ENCODE measurements around the gene SERBP1.
"Not testable (repeated sequence)": the region's sequence is repeated elsewhere in the genome, so short reads cannot be mapped to it uniquely, and the experiment has no call there.

SERBP1 gene

DNA sequence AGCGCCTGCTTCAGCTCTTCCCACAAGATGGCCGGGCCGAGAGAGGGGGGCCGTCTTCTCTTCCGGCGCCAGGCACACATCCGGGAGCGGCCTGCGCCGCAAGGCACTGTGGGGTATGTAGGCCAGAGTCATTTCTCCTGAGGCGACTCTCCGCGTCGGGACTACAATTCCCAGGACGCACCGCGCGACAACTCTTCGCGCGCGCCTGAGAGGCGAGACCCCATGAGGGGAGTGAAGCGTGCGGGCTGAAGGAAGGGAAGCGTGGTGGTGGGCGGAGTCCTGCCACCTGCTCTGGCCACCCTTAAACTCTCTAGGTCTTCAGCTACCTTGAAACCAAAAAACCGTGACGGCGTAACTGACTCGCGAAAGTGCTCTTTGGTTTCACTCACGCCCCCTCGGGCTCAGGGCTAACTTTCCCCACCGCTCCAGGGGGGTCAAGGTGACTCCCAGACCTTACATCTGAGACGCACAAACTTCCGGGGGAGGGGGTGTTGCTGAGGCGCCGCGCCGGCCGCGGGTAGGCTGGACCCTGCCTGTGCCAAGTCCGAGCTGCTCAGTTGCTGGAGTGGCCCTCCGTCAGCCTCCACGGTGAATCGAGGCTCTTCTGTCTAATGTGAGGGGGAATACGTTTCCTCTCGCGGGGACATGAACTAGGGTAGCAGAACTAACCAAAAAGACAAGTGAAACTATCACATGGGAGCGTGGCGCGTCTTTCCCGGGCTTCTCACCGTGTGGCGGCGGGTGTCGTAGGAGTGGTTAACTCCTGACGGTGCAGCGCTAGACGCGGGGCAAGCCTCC lies at the start of gene SERBP1:
Gene SERBP1, minus strand, starts transcription at position 45 of the 798 bp plus-strand sequence. CDS start 102 bp downstream, outside the sequence.
- DNase-seq: peak; percentile 91

- no peak for DNase-seq
Measured at GRCh38 chr1:67479146-67479891, 49.1 kb upstream of the SERBP1 start.

DNA sequence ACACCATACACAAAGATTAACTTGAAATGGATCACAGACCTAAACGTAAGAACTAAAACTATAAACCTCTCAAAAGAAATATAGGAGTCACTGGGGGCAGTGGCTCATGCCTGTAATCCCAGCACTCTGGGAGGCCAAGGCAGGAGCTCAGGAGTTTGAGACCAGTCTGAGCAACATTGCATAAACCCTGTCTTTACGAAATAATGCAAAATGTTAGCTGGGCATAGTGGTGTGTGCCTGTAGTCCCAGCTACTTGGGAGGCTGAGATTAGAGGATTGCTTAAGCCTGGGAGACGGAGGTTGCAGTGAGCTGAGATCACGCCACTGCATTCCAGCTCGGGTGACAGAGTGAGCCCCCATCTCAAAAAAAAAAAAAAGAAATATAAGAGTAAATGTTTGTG lies 46.7 kb upstream of the SERBP1 start:
- DNase-seq: no peak

DNA sequence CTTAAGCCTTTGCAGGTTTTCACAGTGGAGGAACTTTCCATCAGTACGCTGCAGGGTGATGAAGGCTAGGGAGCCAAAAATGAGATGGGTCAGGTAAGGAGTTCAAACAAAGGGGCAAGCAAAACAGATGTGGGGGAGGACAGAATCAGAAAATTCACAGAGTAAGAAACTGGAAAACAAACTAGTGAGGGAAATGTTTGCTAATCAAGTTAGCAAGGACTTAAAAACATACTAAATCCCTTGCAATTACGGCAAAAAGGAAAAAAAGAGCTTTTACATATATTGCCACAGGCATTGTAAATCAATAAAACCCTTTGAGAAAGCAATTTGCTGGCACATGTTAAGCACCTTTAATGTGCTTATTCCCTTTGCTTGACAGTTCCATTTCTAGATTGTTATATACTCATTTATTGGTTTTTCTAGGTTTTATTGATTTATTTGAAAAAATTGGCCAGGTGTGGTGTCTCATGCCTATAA lies 45.8 kb upstream of the SERBP1 start:
- DNase-seq: no peak

DNA sequence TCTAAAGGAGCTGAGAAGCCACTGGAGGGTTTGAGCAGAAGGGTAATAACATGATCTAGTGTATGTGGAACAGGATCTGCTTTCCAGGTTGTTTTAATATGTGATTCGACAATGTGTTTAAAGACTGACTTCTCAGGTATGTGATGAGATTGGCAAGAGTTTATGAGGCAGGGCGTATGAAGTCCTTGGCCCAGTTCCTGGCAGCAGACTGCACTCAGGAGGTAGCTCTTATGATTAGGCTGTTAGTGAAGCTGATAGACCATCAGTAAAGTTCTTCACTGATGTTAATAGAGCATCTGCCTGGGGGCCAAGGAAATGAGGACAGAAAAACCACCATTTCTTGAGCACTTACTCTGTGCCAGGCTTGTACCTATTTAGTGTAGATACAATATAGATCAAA lies 41.9 kb upstream of the SERBP1 start:
- no peak for DNase-seq

GRCh38 chr1:67469431-67469830 lies 39.2 kb upstream of the SERBP1 start:
- DNase-seq: no peak

DNA sequence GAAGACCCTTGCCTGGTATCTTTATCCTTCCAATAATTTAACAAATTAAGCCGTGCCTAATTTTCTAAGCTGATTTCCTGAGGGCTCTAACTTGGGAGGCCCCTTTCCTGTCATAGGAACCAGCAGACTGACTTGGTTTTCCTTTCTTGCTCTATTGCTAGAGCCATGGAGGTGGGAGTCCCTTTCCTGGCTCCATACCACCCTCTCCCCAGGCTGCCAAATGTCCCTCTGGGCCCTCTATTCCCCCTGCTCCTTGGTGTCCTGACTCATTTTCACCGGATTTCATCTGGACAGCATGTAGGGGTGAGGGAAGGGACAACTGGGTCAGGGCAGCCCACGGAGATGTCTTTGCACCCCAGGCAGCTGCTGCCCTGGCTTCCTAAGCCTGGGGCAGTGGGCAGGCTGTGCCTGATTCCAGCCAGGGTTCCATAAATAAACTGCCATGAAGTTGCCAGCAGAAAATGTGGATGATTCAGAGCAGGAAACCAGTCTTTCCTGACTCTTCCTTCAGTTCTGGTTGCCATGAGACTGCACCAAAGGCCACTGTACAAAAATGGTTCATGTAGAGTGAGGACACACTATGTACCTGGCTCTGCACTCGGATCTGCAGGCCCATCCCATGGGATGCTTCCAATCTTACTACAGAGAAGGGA lies 38.0 kb upstream of the SERBP1 start:
- no peak for DNase-seq

- DNase-seq: no peak
Measured at GRCh38 chr1:67465375-67465774, 35.2 kb upstream of the SERBP1 start.

DNA sequence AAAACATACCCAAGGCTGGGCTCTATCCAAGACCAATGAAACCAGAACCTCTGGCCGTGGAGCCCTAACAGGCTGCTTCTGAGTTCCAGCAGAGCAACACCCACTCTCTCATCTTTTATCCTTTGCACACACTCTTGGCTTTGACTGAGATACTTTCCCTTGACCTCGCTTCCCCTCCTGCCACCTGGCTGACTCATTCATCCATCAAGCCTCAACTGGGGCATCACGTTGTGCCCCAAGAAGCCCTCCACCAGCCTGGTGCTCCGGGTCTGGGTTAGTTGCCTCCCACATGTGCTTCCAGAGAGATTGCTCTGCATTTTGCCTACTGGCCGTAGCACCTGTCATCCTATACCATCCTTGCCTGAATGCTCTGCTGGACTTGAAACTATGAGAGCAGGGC lies 34.5 kb upstream of the SERBP1 start:
- no peak for DNase-seq

GRCh38 chr1:67464058-67464457 lies 33.9 kb upstream of the SERBP1 start:
- no peak for DNase-seq

DNA sequence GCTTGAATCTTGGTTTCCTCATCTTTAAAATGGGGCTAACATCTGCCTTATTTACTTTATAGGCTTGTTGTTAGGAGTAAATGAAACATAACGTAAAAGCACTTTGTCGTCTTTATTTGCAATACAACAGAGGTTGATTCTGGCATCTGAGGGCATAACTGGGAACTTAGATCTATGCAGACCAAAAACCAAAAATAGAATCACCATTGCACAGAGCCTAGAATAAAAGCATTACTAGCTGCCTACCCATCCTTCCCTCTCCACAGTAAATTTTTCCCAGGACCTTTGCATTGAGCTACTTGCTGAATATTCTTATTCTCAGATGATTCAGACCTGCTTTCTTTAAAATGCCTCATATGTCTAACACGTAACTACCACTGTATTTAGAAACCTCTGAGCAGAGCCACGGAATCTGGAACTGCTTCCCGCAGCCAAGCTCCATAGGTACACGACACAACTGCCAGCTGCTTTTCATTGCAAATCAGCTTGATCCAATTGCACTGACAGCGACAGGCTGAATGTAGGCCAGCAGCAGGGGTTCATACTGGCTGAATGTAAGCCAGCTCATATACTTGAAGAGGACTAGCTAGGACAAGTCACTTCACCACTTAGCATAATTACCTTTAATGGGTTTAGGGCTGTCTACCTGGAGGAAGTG lies 33.2 kb upstream of the SERBP1 start:
- peak; percentile 70 for DNase-seq

- DNase-seq: no peak
Measured at GRCh38 chr1:67460676-67461500, 30.7 kb upstream of the SERBP1 start.

DNA sequence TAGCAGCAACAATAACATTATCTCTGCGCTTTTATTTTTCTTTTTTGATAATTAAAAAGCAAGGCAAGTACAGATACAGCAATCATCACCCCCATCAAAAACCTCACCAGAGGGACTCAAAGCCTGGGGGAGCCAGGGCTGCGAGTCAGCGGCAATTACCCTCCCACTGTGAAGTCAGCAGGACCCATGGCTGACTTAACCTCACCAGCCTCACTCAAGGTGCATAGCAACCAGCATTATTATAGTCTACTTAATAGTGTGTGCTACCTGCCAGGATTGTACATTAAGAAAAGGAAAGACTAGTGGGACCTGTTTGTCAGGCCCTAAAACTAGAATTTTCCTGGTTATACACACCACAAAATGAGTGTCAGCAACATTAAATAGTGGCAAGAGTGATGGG lies 28.9 kb upstream of the SERBP1 start:
- no peak for DNase-seq

DNA sequence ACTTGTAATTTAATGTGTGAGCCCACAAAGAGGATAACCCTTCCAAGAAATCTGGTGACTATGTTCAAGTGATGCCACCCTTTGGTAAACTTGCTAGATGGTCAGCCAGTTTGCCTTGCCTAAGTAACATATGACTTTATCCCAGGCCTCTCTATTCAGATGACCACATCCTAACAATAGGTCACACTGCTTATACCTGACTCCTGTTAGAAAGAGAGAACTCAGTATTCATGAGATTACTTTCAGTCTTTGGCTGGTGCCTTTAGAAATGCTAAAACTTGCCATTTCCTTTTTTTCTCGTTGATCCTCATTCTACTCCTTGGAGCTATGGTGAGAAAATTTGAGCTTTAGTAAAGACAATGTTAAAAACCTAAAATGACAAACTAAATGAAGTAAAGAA lies 28.5 kb upstream of the SERBP1 start:
- no peak for DNase-seq

DNA sequence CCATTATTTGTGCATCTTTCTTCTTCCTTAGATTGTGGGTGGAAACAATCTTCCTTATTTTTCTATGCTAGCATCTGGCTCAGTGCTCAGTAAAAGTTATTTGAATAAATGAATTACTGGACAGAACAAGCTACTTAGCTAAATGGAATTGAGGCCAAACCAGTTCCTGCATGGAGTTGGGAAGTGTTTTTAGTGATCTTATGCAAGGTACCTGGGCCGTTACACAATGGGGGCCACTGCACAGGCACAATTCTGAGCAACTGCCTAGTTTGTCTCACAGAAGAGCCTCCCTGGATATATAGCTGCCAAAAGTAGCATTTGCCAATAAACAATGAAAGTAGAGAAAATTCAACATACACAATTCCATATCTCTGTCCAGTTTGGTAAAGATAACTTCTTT lies 27.0 kb upstream of the SERBP1 start:
- no peak for DNase-seq

DNA sequence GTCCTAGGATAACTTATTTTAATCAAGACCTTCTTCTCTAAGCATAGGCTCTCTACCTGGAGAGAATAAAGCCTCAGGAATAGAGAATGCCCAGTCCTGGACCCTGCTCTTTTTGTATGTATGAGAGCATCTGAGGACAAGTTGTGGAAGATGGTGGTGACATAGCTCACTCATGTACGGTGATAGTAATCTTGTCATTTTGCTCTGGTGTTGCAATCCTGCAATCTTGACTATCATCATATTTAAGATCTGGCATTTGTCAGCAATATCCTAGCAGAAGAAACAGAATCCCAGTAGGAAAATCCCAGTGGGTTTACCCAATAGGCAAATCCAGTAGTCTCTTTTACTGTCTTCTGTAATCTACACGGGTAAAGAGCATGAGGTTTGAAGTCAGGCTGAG lies 21.6 kb upstream of the SERBP1 start:
- no peak for DNase-seq

DNA sequence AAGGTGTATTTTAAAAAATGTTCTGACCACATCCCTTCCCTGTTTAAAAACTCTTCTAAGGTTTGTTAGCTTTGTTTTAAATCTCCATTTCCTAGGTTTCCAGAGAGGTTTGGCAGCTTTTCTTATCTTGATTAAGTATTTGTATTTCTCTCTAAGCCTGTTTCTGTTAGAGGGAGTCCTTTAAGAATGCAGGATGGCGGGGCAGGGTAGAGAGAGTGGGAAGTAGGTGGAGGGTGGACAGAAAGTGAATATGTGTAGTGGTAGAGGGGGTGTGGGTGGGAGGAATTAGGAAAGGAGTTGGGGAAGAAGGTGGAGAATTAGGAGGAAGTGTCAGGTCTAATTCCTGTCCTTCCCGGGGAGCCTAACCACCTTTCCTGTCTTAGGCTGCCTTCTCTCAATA lies 21.2 kb upstream of the SERBP1 start:
- DNase-seq: no peak

- DNase-seq: no peak
Measured at GRCh38 chr1:67446893-67447292, 16.7 kb upstream of the SERBP1 start.

DNA sequence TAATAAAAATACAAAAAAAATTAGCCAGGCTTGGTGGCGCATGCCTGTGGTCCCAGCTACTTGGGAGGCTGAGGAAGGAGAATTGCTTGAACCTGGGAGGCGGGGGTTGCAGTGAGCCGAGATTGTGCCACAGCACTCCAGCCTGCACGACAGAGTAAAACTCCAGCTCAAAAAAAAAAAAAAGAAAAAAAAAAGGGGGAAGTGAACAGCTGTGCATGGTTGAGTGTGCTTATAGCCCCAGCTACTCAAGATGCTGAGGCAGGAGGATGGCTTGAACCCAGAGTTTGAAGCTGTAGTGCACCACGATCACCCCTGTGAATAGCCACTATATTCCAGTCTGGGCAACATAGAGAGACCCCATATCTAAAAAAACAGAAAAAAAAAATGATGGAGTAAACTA lies 15.8 kb upstream of the SERBP1 start:
- not testable (repeated sequence) for DNase-seq

DNA sequence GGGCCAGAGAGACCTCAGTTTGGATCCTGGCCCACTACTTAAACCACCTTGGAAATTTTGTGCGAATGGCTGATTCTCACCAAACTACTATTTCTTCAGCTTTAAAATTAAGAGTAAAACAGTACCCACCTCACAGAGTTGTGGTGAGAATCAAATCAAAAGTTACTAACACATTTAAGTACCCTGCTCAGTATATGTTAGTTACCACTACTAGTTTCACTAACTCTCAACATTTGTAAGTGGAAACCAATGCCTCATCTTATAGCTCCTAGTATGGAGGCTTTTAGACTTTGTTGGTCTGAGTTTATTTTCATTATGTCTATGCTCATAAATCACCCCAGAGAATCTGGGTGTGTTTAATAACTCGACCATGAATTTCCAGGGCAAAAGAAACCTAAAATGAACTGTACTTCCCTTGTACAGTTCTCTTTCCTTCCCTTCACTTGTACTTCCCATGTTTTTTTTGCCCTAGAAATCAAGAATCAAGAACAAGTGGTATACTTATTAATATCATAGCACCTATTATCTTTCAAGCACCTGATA lies 11.6 kb upstream of the SERBP1 start:
- DNase-seq: no peak

DNA sequence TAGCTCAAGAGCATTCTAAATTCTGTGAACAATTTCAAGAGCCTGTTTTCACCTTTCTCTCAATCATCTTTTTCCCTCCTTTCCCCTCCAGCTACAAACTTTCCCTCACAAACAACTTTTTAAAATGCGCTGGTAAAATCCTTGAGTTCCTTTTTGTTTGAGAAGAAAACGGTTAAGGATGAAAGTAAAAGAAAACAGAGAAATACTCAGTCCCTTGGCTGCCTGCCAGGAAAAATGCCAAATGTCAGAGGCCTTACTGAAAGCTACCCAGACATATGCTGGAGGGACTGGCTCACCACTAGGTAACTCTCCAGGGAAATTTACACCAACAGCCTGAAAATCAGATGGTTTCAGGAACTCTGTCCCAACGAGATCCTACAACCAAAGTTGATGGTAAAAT lies 11.0 kb upstream of the SERBP1 start:
- DNase-seq: no peak

DNA sequence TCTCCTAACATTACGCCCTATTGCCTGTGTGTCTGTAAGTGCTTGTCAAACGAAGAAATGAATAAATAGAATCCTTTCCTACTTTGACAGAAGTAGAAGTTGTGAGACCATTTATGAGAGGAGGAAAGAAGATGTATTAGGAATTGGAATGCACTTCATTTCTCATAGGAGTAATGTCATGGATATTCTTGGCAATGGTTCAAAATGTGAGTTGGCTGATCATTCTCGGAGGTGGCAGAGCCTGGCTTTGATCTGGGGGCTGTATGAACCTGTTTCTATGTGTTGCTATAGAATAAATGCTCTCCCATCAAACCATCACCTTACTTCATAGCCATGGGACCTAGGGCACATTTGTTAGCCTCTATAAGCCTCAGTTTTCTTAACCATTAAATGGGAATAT lies 10.1 kb upstream of the SERBP1 start:
- no peak for DNase-seq

All from NCI-H1436 treated with DMSO at 0.1 percent for 48 hours (cell line).